Endodermal cell (in vitro differentiated cells): ENCODE results near the gene POFUT1. TPM values are rescaled to one million over a fixed set of nuclear protein-coding genes. Genes with fewer than 3 reads are reported as not detected.

Source experiments
- DNase-seq: peaks from one replicate; pipeline ENCODE4 v3.0.0-alpha.2; 2017
- H3K27ac ChIP-seq: 2 replicates; pipeline ENCODE4 v1.5.1; 2013; ENCODE audit warnings: mild to moderate bottlenecking, low read depth, low read length, moderate library complexity
- H3K27me3 ChIP-seq: 2 replicates; pipeline ENCODE4 v1.6.1; 2013; ENCODE audit warnings: mild to moderate bottlenecking, low read length, moderate library complexity; ENCODE audit not compliant: insufficient read depth, control insufficient read depth, poor library complexity, severe bottlenecking
- H3K36me3 ChIP-seq: 2 replicates; pipeline ENCODE4 v1.7.0; 2013; ENCODE audit warnings: mild to moderate bottlenecking, low read length, moderate library complexity; ENCODE audit not compliant: control insufficient read depth, insufficient read depth
- H3K4me1 ChIP-seq: one replicate; pipeline ENCODE4 v1.7.0; 2013; ENCODE audit warnings: low read length; ENCODE audit not compliant: control insufficient read depth, insufficient read depth
- H3K4me3 ChIP-seq: 2 replicates; pipeline ENCODE4 v1.5.1; 2013; ENCODE audit warnings: mild to moderate bottlenecking, low read length, moderate library complexity
- H3K9ac ChIP-seq: 2 replicates; pipeline ENCODE4 v1.6.1; 2013; ENCODE audit warnings: mild to moderate bottlenecking, low read length, moderate library complexity; ENCODE audit not compliant: poor library complexity, severe bottlenecking; ENCODE audit errors: extremely low read depth
- H3K9me3 ChIP-seq: 2 replicates; pipeline ENCODE4 v1.6.1; 2013; ENCODE audit warnings: mild to moderate bottlenecking, low read length, moderate library complexity; ENCODE audit not compliant: control insufficient read depth
- H3K27ac Mint-ChIP-seq: 2 replicates; pipeline ENCODE4 v1.8.0; 2020; ENCODE audit warnings: mixed read lengths
- H3K27me3 Mint-ChIP-seq: 2 replicates; pipeline ENCODE4 v1.8.0; 2021; ENCODE audit warnings: mild to moderate bottlenecking, mixed read lengths; ENCODE audit not compliant: insufficient read depth
- H3K36me3 Mint-ChIP-seq: 2 replicates; pipeline ENCODE4 v1.8.0; 2020; ENCODE audit warnings: low read depth, mixed read lengths
- H3K4me1 Mint-ChIP-seq: 2 replicates; pipeline ENCODE4 v1.8.0; 2020; ENCODE audit warnings: mixed read lengths
- H3K4me3 Mint-ChIP-seq: 2 replicates; pipeline ENCODE4 v1.8.0; 2020; ENCODE audit warnings: mild to moderate bottlenecking, moderate library complexity, mixed read lengths
- H3K9me3 Mint-ChIP-seq: 2 replicates; pipeline ENCODE4 v1.8.0; 2020; ENCODE audit warnings: mild to moderate bottlenecking, mixed read lengths
- WGBS, 2 experiments: methylation state at CpG; one replicate each; pipeline versions ENCODE4 v1.1.5 to v1.1.7; 2013; ENCODE audit warnings: missing lambda C conversion rate in 2 of 2, mixed read lengths in 1 of 2; ENCODE audit not compliant: insufficient coverage in 1 of 2, insufficient read length in 1 of 2; 5-methylcytosine and 5-hydroxymethylcytosine counted together
- total RNA-seq, 2 donors: library from RNA; stranded (reverse); fragmentation: NEBNext Ultra II Directional in 1 of 2; extraction: Animal tissue kit (Norgen Biotek cat#: 25700) in 1 of 2; gene quantifications; 2 replicates in 1 of 2; 3 replicates in 1 of 2; pipeline ENCODE4 v1.2.1, GENCODE V29; 2021
- TF ChIP-seq, protein P1 (sequence below): fragments of 200-600 bp; sonication (generic); conservative IDR thresholded peaks from 2 replicates; pipeline ENCODE4 v1.5.0; 2021; ENCODE audit warnings: antibody characterized with exemption, mild to moderate bottlenecking

POFUT1 gene
- total RNA-seq, 2 donors from 2014 or later: 43.9 to 44.8 TPM

DNA sequence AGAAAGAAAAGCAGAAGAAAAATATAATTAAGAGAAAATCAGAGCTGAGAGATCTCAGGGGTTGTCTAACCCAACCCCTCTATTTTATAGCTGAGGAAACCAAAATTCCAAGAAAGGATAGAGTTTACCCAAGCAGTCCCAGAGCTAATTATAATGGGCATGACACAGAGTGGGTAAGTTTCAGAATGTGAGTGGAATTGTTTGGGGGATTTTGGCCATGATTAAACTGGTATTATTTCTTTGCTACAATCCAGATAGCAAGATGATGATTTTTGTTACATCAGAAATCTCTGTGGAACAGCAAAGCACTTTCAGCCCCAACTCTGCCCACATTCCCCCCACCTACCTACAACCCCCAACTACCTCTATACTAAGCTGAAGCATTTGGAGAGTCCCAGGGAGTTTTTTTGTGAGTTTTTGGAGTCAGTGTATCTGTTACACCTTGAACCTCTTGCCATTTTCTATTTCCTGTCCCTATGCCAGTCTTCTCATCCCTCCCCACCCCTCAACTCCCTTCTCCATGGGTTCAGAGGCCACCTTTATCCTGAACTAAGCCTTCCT lies 24.7 kb downstream of the POFUT1 start:
- no peaks in the 10 kb centered on the region for H3K27me3 ChIP-seq
- H3K9me3 ChIP-seq: no peaks in the 10 kb centered on the region
- peaks cover 76% of the 10 kb centered on the region for H3K36me3 ChIP-seq
- peaks cover 5% of the 10 kb centered on the region for H3K4me1 ChIP-seq
- Mint-ChIP-seq H3K36me3 (peaks cover 76% of the 10 kb centered on the region), H3K4me3 (no peak overlapping the region), H3K4me1 (peaks cover 8% of the 10 kb centered on the region), H3K9me3 (no peaks in the 10 kb centered on the region), H3K27me3 (no peaks in the 10 kb centered on the region), H3K27ac (no peak overlapping the region)
- DNase-seq: no peak
- TF ChIP-seq, protein P1, sequence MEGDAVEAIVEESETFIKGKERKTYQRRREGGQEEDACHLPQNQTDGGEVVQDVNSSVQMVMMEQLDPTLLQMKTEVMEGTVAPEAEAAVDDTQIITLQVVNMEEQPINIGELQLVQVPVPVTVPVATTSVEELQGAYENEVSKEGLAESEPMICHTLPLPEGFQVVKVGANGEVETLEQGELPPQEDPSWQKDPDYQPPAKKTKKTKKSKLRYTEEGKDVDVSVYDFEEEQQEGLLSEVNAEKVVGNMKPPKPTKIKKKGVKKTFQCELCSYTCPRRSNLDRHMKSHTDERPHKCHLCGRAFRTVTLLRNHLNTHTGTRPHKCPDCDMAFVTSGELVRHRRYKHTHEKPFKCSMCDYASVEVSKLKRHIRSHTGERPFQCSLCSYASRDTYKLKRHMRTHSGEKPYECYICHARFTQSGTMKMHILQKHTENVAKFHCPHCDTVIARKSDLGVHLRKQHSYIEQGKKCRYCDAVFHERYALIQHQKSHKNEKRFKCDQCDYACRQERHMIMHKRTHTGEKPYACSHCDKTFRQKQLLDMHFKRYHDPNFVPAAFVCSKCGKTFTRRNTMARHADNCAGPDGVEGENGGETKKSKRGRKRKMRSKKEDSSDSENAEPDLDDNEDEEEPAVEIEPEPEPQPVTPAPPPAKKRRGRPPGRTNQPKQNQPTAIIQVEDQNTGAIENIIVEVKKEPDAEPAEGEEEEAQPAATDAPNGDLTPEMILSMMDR: no peak
- H3K9ac ChIP-seq: no peak overlapping the region
- H3K27ac ChIP-seq: no peak overlapping the region
- H3K4me3 ChIP-seq: no peak overlapping the region

DNA sequence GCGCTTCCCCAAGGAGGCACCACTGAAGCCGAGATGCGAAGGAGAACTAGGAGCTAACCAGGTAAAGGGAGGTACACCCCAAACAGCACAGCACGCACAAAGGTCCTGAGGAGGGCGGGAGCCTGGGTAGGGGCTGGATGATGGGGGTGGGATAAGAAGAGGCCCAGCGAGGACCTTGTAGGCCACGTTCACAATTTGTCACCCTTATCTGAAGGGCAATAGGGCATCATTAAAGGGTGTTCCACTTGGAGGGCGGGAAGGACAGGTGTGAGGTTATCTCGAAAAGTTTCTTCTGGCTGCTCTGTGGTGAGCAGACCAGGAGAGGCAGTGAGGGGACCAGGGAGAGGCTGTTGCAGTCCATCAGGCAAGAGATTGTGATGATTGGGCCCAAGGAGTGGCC lies 25.6 kb downstream of the POFUT1 start:
- H3K27me3 ChIP-seq: no peaks in the 10 kb centered on the region
- H3K9me3 Mint-ChIP-seq: no peaks in the 10 kb centered on the region
- no peak overlapping the region for H3K4me3 Mint-ChIP-seq
- H3K27ac Mint-ChIP-seq: no peak overlapping the region
- TF ChIP-seq, protein P1: no peak
- H3K27me3 Mint-ChIP-seq: no peaks in the 10 kb centered on the region
- no peak overlapping the region for H3K9ac ChIP-seq
- no peak overlapping the region for H3K27ac ChIP-seq
- H3K4me3 ChIP-seq: no peak overlapping the region
- no peak for DNase-seq
- peaks cover 5% of the 10 kb centered on the region for H3K4me1 ChIP-seq
- H3K4me1 Mint-ChIP-seq: peaks cover 8% of the 10 kb centered on the region
- peaks cover 70% of the 10 kb centered on the region for H3K36me3 Mint-ChIP-seq
- no peaks in the 10 kb centered on the region for H3K9me3 ChIP-seq
- H3K36me3 ChIP-seq: peaks cover 70% of the 10 kb centered on the region
- 96 to 97% methylated on average over 5 to 9 of the region's 9 CpGs for WGBS, 2 experiments

GRCh38 chr20:32234135-32234808 lies 26.6 kb downstream of the POFUT1 start:
- no peaks in the 10 kb centered on the region for H3K27me3 ChIP-seq
- no peaks in the 10 kb centered on the region for H3K9me3 ChIP-seq
- H3K36me3 Mint-ChIP-seq: peaks cover 61% of the 10 kb centered on the region
- no peak overlapping the region for H3K4me3 Mint-ChIP-seq
- peaks cover 8% of the 10 kb centered on the region for H3K4me1 ChIP-seq
- peaks cover 61% of the 10 kb centered on the region for H3K36me3 ChIP-seq
- WGBS, 2 experiments: 93 to 99% methylated on average over 11 to 13 of the region's 13 CpGs
- TF ChIP-seq, protein P1: no peak
- no peak for DNase-seq
- no peaks in the 10 kb centered on the region for H3K27me3 Mint-ChIP-seq
- no peaks in the 10 kb centered on the region for H3K9me3 Mint-ChIP-seq
- no peak overlapping the region for H3K27ac Mint-ChIP-seq
- H3K27ac ChIP-seq: no peak overlapping the region
- H3K4me3 ChIP-seq: no peak overlapping the region
- H3K9ac ChIP-seq: no peak overlapping the region
- H3K4me1 Mint-ChIP-seq: peaks cover 12% of the 10 kb centered on the region
